Endothelial cell of umbilical vein (primary cell): ENCODE data around the gene TOP1. TPM values are rescaled to one million over a fixed set of nuclear protein-coding genes. Genes with fewer than 3 reads are reported as not detected.

Experiments used
- BruUV-seq: library from RNA; stranded (reverse); fragments of 400-500 nt; replicated peaks from 2 replicates; lab custom pipeline; 2021; lab: Mats Ljungman, UMichigan
- CTCF ChIA-PET: fragments of 300-600, 350-600 bp; sonication (Branson Sonifier 250); formaldehyde crosslinking; loops from one replicate; lab custom pipeline; 2021; ENCODE audit warnings: antibody characterized with exemption, inconsistent platforms; lab: Charles Lee
- POLR2A ChIA-PET: fragments of 300-600, 350-600 bp; sonication (Branson Sonifier 250); formaldehyde crosslinking; loops from one replicate; lab custom pipeline; 2021; ENCODE audit warnings: antibody characterized with exemption, inconsistent platforms; lab: Charles Lee
- DNase-seq: peaks from one replicate; pipeline ENCODE4 v3.0.0-alpha.2; 2011; ENCODE audit warnings: low read depth, low spot score
- FAIRE-seq: peaks from 2 replicates; lab custom pipeline; 2011; peaks lifted over from hg19 to GRCh38; lab: Jason Lieb, UNC
- H2AFZ ChIP-seq: 2 replicates; pipeline ENCODE4 v1.6.0; 2012; ENCODE audit warnings: low read depth, low read length, control low read depth, inconsistent platforms
- H3K27ac ChIP-seq: 2 replicates; pipeline ENCODE4 v1.5.1; 2011; ENCODE audit warnings: low read depth, mild to moderate bottlenecking, control low read depth, low read length, moderate library complexity; ENCODE audit not compliant: insufficient read depth
- H3K27me3 ChIP-seq, 2 experiments: 2 replicates each; pipeline versions ENCODE4 v1.6.0 to v1.6.1; 2011; ENCODE audit warnings: low read length in 2 of 2, mixed read lengths in 1 of 2; ENCODE audit not compliant: control insufficient read depth in 2 of 2, insufficient read depth in 2 of 2
- H3K36me3 ChIP-seq, 2 experiments: 2 replicates in 1 of 2; 3 replicates in 1 of 2; pipeline ENCODE4 v1.5.1; 2011; ENCODE audit warnings: low read length in 2 of 2, mild to moderate bottlenecking in 1 of 2, moderate library complexity in 1 of 2; ENCODE audit not compliant: control insufficient read depth in 2 of 2, insufficient read depth in 2 of 2; ENCODE audit errors: extremely low read depth in 1 of 2
- H3K4me1 ChIP-seq: 3 replicates; pipeline ENCODE4 v1.5.1; 2011; ENCODE audit warnings: mild to moderate bottlenecking, low read length; ENCODE audit not compliant: control insufficient read depth, insufficient read depth; ENCODE audit errors: extremely low read depth
- H3K4me2 ChIP-seq: 2 replicates; pipeline ENCODE4 v1.6.1; 2011; ENCODE audit warnings: low read length, control low read depth, mixed read lengths; ENCODE audit not compliant: insufficient read depth
- H3K4me3 ChIP-seq, 3 experiments: fragments of 200-600 bp in 1 of 3; sonication (generic), shearing (Covaris generic) in 1 of 3; replicated peaks in 1 of 3; 2 replicates each; pipeline ENCODE4 v1.5.1; 2011 to 2016; ENCODE audit warnings: control low read depth in 3 of 3, low read length in 3 of 3, mild to moderate bottlenecking in 2 of 3, inconsistent platforms in 1 of 3, low read depth in 1 of 3, moderate library complexity in 1 of 3; ENCODE audit not compliant: insufficient read depth in 1 of 3
- H3K79me2 ChIP-seq: 2 replicates; pipeline ENCODE4 v1.6.0; 2012; ENCODE audit warnings: low read length, inconsistent platforms; ENCODE audit not compliant: control insufficient read depth, insufficient read depth
- H3K9ac ChIP-seq: replicated peaks from 2 replicates; pipeline ENCODE3; 2011; ENCODE audit warnings: low read length, control low read depth; ENCODE audit not compliant: insufficient read depth; ENCODE audit errors: extremely low read depth
- H3K9me1 ChIP-seq: replicated peaks from 3 replicates; pipeline ENCODE4 v1.6.0; 2011; ENCODE audit warnings: mild to moderate bottlenecking, low read length; ENCODE audit not compliant: control insufficient read depth, insufficient read depth; ENCODE audit errors: extremely low read depth
- H3K9me3 ChIP-seq: replicated peaks from 2 replicates; pipeline ENCODE4 v1.5.1; 2012; ENCODE audit warnings: low read length, inconsistent platforms; ENCODE audit not compliant: control insufficient read depth, insufficient read depth
- H4K20me1 ChIP-seq: replicated peaks from 2 replicates; pipeline ENCODE3; 2011; ENCODE audit warnings: mild to moderate bottlenecking, low read length; ENCODE audit not compliant: control insufficient read depth, insufficient read depth; ENCODE audit errors: extremely low read depth
- CTCF ChIP-seq, 2 donors: IDR thresholded peaks; 1 replicate in 1 of 2; 2 replicates in 1 of 2; pipeline ENCODE4 v1.5.1; 2011; ENCODE audit warnings: low read length in 2 of 2, mild to moderate bottlenecking in 2 of 2, moderate library complexity in 2 of 2, control low read depth in 1 of 2, inconsistent platforms in 1 of 2, low read depth in 1 of 2; ENCODE audit not compliant: insufficient read depth in 1 of 2; ENCODE audit errors: extremely low read depth in 1 of 2
- EZH2 ChIP-seq: IDR thresholded peaks from 2 replicates; pipeline ENCODE4 v1.6.1; 2012; ENCODE audit warnings: borderline replicate concordance, low read depth, mild to moderate bottlenecking, moderate library complexity, low read length, inconsistent platforms; ENCODE audit not compliant: severe bottlenecking
- FOS ChIP-seq: IDR thresholded peaks from 2 replicates; pipeline ENCODE4 v1.6.1; 2011; ENCODE audit warnings: mild to moderate bottlenecking, low read length, moderate library complexity, borderline replicate concordance; ENCODE audit not compliant: insufficient read depth
- GATA2 ChIP-seq: IDR thresholded peaks from 2 replicates; pipeline ENCODE4 v1.7.0; 2011; ENCODE audit warnings: low read depth, mild to moderate bottlenecking, moderate library complexity, mixed read lengths, low read length; ENCODE audit not compliant: insufficient read length, insufficient read depth
- JUN ChIP-seq: IDR thresholded peaks from 2 replicates; pipeline ENCODE4 v1.6.1; 2011; ENCODE audit warnings: borderline replicate concordance, low read depth; ENCODE audit not compliant: insufficient read length, insufficient read depth
- MYC ChIP-seq: IDR thresholded peaks from one replicate; pipeline ENCODE4 v1.6.1; 2011; ENCODE audit warnings: mild to moderate bottlenecking, low read depth, low read length
- POLR2A ChIP-seq: IDR thresholded peaks from 2 replicates; pipeline ENCODE4 v1.6.1; 2012; ENCODE audit warnings: low read depth, mild to moderate bottlenecking, control low read depth, low read length
- POLR2AphosphoS5 ChIP-seq: IDR thresholded peaks from 2 replicates; pipeline ENCODE4 v1.6.1; 2012; ENCODE audit warnings: low read depth, mild to moderate bottlenecking, control low read depth, low read length, moderate library complexity; ENCODE audit not compliant: insufficient read depth
- dilution Hi-C: fragments of 300-500 bp; cut with MboI; formaldehyde crosslinking; loops from one replicate; pipeline ENCODE4 v1.15.0; 2019; ENCODE audit warnings: low sequenced_read_pairs; ENCODE audit not compliant: extremely low pct_ligation_motif_present
- intact Hi-C: fragments of 100-400 bp; cut with micrococcal nuclease; formaldehyde crosslinking; loops from one replicate; pipeline ENCODE4 v1.10.0; 2022
- polyA plus RNA-seq, 4 experiments: library from polyadenylated mRNA; depleted of rRNA in 3 of 4; stranded (reverse) in 3 of 4; unstranded in 1 of 4; fragments of >200 nt; gene quantifications; 2 replicates each; pipeline versions ENCODE4 v1.2.1 to v1.2.3, GENCODE V29; 2011 to 2012; ENCODE audit warnings: missing spikeins in 1 of 4
- total RNA-seq: library from RNA; stranded (reverse); gene quantifications from 2 replicates; pipeline ENCODE4 v1.2.3, GENCODE V29; 2021
- TF ChIP-seq, protein P1 (sequence below): IDR thresholded peaks from 2 replicates; pipeline ENCODE4 v1.6.1; 2011; ENCODE audit not compliant: insufficient read depth, insufficient read length

The TOP1 gene
- total and polyA plus RNA-seq, 2 donors (not counting 3 experiments of a cell fraction or from before 2014, with no cell fraction given): 7.0 to 77.4 TPM

GRCh38 chr20:41087777-41088176 is 59.2 kb downstream of the TOP1 start:
- Histone ChIP-seq H3K4me3 (no peak overlapping the region), H3K9me3 (no peaks in the 10 kb centered on the region), H3K9me1 (no peaks in the 10 kb centered on the region), H2AFZ (no peak overlapping the region), H3K27ac (no peak overlapping the region), H4K20me1 (no peaks in the 10 kb centered on the region), H3K36me3 (peaks cover 10 to 25% of the 10 kb centered on the region in 2 experiments), H3K9ac (no peak overlapping the region), H3K4me2 (no peak overlapping the region), H3K79me2 (peaks cover 2% of the 10 kb centered on the region), H3K4me1 (no peaks in the 10 kb centered on the region), H3K27me3 (no peaks in the 10 kb centered on the region)
- dilution Hi-C loops (no loop called here), intact Hi-C loops (no loop called here)
- CTCF ChIA-PET: interaction anchor here (0.9 to 4.0 kb wide), 3 partner anchors 30 to 119 kb away, joined by 3 to 20 read pairs (median 3); no protein-coding TSS in a partner anchor
- TF ChIP-seq JUN: no peak
- no peak for TF ChIP-seq POLR2A
- TF ChIP-seq POLR2AphosphoS5: no peak
- TF ChIP-seq GATA2: no peak
- TF ChIP-seq, protein P1, sequence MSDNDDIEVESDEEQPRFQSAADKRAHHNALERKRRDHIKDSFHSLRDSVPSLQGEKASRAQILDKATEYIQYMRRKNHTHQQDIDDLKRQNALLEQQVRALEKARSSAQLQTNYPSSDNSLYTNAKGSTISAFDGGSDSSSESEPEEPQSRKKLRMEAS: no peak
- TF ChIP-seq CTCF (IDR thresholded peaks at IDR 0.05; ENCODE audit: extremely low read depth in 1 of 2, insufficient read depth in 1 of 2, low read depth in 1 of 2, low read length in 2 of 2): no peak
- no peak for TF ChIP-seq FOS
- TF ChIP-seq MYC: no peak
- TF ChIP-seq EZH2: no peak
- FAIRE-seq (no peak), DNase-seq (no peak)
- no TSS peak for BruUV-seq
- POLR2A ChIA-PET: no interaction called here
